ENCODE results near the gene GRPR. TPM values are rescaled to one million over a fixed set of nuclear protein-coding genes. Genes with fewer than 3 reads are reported as not detected.
A peak's percentile ranks its signal among the peaks of the same experiment; 100 is the strongest.

The GRPR gene
- 0.32 and 0.43 TPM in 2 replicates for total RNA-seq

GRCh38 chrX:16123222-16123786 is at the start of gene GRPR:
GRPR (plus strand) TSS chrX:16123565; CDS start chrX:16123954, 389 bp downstream.
- no peak within 1 kb of the TSS for H3K4me3 ChIP-seq (ENCODE audit: low read depth, low read length)
- DNase-seq (ENCODE audit: low read depth) = peak; percentile 86
- TF ChIP-seq CTCF (IDR thresholded peaks at IDR 0.05; ENCODE audit: insufficient read depth, low read depth, low read length) = peak; percentile 76

- no peak for DNase-seq (ENCODE audit: low read depth)
- no peak overlapping the region for H3K4me3 ChIP-seq (ENCODE audit: low read depth, low read length)
- TF ChIP-seq CTCF (IDR thresholded peaks at IDR 0.05; ENCODE audit: insufficient read depth, low read depth, low read length) = no peak
Measured at GRCh38 chrX:16075087-16075486, 48.3 kb upstream of the GRPR start.

- no peak for TF ChIP-seq CTCF (IDR thresholded peaks at IDR 0.05; ENCODE audit: insufficient read depth, low read depth, low read length)
- no peak overlapping the region for H3K4me3 ChIP-seq (ENCODE audit: low read depth, low read length)
- DNase-seq (ENCODE audit: low read depth) = no peak
Measured at GRCh38 chrX:16076834-16077233, 46.5 kb upstream of the GRPR start.

- H3K4me3 ChIP-seq (ENCODE audit: low read depth, low read length) = no peak overlapping the region
- no peak for DNase-seq (ENCODE audit: low read depth)
- TF ChIP-seq CTCF (IDR thresholded peaks at IDR 0.05; ENCODE audit: insufficient read depth, low read depth, low read length) = no peak
Measured at GRCh38 chrX:16077811-16078210, 45.6 kb upstream of the GRPR start.

- no peak overlapping the region for H3K4me3 ChIP-seq (ENCODE audit: low read depth, low read length)
- no peak for TF ChIP-seq CTCF (IDR thresholded peaks at IDR 0.05; ENCODE audit: insufficient read depth, low read depth, low read length)
- DNase-seq (ENCODE audit: low read depth) = no peak
Measured at GRCh38 chrX:16081357-16081756, 42.0 kb upstream of the GRPR start.

- peak; percentile 52 for DNase-seq (ENCODE audit: low read depth)
- TF ChIP-seq CTCF (IDR thresholded peaks at IDR 0.05; ENCODE audit: insufficient read depth, low read depth, low read length) = no peak
- no peak overlapping the region for H3K4me3 ChIP-seq (ENCODE audit: low read depth, low read length)
Measured at GRCh38 chrX:16082470-16083085, 40.8 kb upstream of the GRPR start.

GRCh38 chrX:16087076-16087475 is 36.3 kb upstream of the GRPR start:
- TF ChIP-seq CTCF (IDR thresholded peaks at IDR 0.05; ENCODE audit: insufficient read depth, low read depth, low read length) = no peak
- no peak for DNase-seq (ENCODE audit: low read depth)
- no peak overlapping the region for H3K4me3 ChIP-seq (ENCODE audit: low read depth, low read length)
